MM.1S (cell line): ENCODE measurements around the gene PARD6B.

ENCODE experiments used
- DNase-seq: peaks from one replicate; pipeline ENCODE4 v3.0.0-alpha.2; 2015
- H2AFZ ChIP-seq: fragments of 300-600 bp; sonication (generic); 2 replicates; pipeline ENCODE4 v1.6.0; 2016; ENCODE audit warnings: antibody characterized with exemption, low read length
- H3F3A ChIP-seq: fragments of 300-600 bp; sonication (generic); 2 replicates; pipeline ENCODE4 v1.6.1; 2016; ENCODE audit warnings: mild to moderate bottlenecking, antibody characterized with exemption, low read length, moderate library complexity, mixed read lengths; ENCODE audit not compliant: insufficient read depth
- H3K27ac ChIP-seq: fragments of 300-600 bp; sonication (generic); 2 replicates; pipeline ENCODE4 v1.5.1; 2016; ENCODE audit warnings: mild to moderate bottlenecking, low read length
- H3K27me3 ChIP-seq: fragments of 300-600 bp; sonication (generic); replicated peaks from 2 replicates; pipeline ENCODE4 v1.6.0; 2016; ENCODE audit warnings: low read length; ENCODE audit not compliant: insufficient read depth
- H3K36me3 ChIP-seq: fragments of 300-600 bp; sonication (generic); replicated peaks from 2 replicates; pipeline ENCODE4 v1.6.1; 2016; ENCODE audit warnings: mild to moderate bottlenecking, low read length, mixed read lengths; ENCODE audit not compliant: insufficient read depth
- H3K4me1 ChIP-seq: fragments of 300-600 bp; sonication (generic); 2 replicates; pipeline ENCODE4 v1.6.1; 2016; ENCODE audit warnings: low read length, mixed read lengths
- H3K4me2 ChIP-seq: fragments of 300-600 bp; sonication (generic); 2 replicates; pipeline ENCODE4 v1.6.0; 2016; ENCODE audit warnings: low read depth, low read length
- H3K4me3 ChIP-seq: fragments of 300-600 bp; sonication (generic); 2 replicates; pipeline ENCODE4 v1.5.1; 2016; ENCODE audit warnings: low read length, mixed read lengths
- H3K79me2 ChIP-seq: fragments of 300-600 bp; sonication (generic); 2 replicates; pipeline ENCODE4 v1.6.1; 2016; ENCODE audit warnings: mixed run types, low read length, mixed read lengths
- H3K9ac ChIP-seq: fragments of 300-600 bp; sonication (generic); 2 replicates; pipeline ENCODE4 v1.6.1; 2016; ENCODE audit warnings: low read length, mixed read lengths
- H3K9me2 ChIP-seq: fragments of 300-600 bp; sonication (generic); replicated peaks from 2 replicates; pipeline ENCODE4 v1.6.1; 2016; ENCODE audit warnings: mild to moderate bottlenecking, low read length, mixed read lengths; ENCODE audit not compliant: insufficient read depth
- H3K9me3 ChIP-seq: fragments of 300-600 bp; sonication (generic); replicated peaks from 2 replicates; pipeline ENCODE4 v1.6.1; 2016; ENCODE audit warnings: mild to moderate bottlenecking, low read length, mixed read lengths; ENCODE audit not compliant: insufficient read depth
- H4K20me1 ChIP-seq: fragments of 300-600 bp; sonication (generic); 2 replicates; pipeline ENCODE4 v1.6.1; 2016; ENCODE audit warnings: mild to moderate bottlenecking, low read length, moderate library complexity, mixed read lengths; ENCODE audit not compliant: insufficient read depth
- EZH2 ChIP-seq: fragments of 300-600 bp; sonication (generic); optimal IDR thresholded peaks from 2 replicates; pipeline ENCODE3; 2017; ENCODE audit warnings: low read depth, mild to moderate bottlenecking, antibody characterized with exemption, low read length, mixed read lengths
- EZH2phosphoT487 ChIP-seq: fragments of 300-600 bp; sonication (generic); IDR thresholded peaks from 2 replicates; pipeline ENCODE4 v1.6.1; 2018; ENCODE audit warnings: antibody characterized with exemption, low read length
- TF ChIP-seq, protein P1 (sequence below): fragments of 300-600 bp; sonication (generic); IDR thresholded peaks from 2 replicates; pipeline ENCODE4 v1.5.1; 2016; ENCODE audit warnings: antibody characterized with exemption, low read length, mixed read lengths

The PARD6B gene

DNA sequence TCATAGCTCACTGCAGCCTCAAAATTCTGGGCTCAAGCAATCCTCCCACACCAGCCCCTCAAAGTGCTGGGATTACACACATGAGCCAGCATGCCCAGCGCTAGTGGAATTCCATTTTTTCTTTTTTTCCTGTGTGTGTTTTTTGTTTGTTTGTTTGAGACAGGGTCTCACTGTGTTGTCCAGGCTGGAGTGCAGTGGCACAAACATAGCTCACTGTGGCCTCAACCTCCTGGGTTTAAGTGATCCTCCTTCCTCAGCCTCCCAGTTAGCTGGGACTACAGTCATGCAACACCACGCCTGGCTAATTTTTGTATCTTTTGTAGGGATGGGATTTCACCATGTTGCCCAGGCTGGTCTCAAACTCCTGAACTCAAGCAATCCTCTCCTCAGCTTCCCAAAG, 14.1 kb upstream of the PARD6B start:
- Histone ChIP-seq H3K27me3 (no peaks in the 10 kb centered on the region), H3K4me2 (no peak overlapping the region), H4K20me1 (no peaks in the 10 kb centered on the region), H3K27ac (no peak overlapping the region), H3K9ac (no peak overlapping the region), H3K4me1 (no peaks in the 10 kb centered on the region), H3K9me3 (no peaks in the 10 kb centered on the region), H2AFZ (no peak overlapping the region), H3F3A (no peaks in the 10 kb centered on the region), H3K36me3 (no peaks in the 10 kb centered on the region), H3K79me2 (no peaks in the 10 kb centered on the region), H3K4me3 (no peak overlapping the region), H3K9me2 (no peaks in the 10 kb centered on the region)
- DNase-seq: no peak
- TF ChIP-seq EZH2phosphoT487 (no peak), EZH2 (no peak)
- TF ChIP-seq, protein P1, sequence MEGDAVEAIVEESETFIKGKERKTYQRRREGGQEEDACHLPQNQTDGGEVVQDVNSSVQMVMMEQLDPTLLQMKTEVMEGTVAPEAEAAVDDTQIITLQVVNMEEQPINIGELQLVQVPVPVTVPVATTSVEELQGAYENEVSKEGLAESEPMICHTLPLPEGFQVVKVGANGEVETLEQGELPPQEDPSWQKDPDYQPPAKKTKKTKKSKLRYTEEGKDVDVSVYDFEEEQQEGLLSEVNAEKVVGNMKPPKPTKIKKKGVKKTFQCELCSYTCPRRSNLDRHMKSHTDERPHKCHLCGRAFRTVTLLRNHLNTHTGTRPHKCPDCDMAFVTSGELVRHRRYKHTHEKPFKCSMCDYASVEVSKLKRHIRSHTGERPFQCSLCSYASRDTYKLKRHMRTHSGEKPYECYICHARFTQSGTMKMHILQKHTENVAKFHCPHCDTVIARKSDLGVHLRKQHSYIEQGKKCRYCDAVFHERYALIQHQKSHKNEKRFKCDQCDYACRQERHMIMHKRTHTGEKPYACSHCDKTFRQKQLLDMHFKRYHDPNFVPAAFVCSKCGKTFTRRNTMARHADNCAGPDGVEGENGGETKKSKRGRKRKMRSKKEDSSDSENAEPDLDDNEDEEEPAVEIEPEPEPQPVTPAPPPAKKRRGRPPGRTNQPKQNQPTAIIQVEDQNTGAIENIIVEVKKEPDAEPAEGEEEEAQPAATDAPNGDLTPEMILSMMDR: no peak

DNA sequence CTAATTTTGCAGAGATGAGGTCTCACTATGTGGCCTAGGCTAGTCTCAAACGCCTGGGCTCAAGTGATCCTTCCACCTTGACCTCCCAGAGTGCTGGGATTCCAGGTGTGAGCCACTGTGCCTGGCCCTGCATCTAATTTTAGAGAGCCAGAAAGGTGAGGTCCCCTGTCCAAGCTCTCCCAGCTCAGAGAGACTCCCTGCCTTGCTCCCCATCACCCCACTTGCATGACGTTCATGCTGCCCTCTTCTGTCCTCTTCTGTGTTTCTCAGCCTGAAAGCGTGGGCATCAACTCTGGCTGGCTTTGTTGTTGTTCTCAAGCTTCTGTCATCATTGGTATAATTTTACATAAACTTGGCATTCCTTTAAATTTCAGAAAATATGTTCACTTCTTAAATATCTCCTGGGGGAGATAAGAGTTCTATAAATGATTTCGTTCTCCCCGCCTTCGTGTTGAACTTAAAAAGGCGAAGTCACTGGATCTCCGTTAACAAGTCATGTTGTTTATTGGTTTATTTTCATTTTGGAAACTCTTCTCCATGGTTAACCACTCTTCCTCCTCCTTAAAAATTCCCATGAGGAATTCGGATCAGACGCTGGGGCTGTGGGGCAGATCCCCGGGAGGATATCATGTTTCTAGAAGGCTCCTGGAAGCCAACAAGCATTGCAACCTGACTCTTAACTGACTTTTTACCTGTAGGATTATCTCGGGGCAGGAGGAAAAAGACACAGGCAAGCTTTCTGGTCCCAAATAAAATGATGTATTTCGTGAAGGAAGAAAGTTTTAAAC, 13.2 kb upstream of the PARD6B start:
- no peaks in the 10 kb centered on the region for H3K79me2 ChIP-seq
- no peaks in the 10 kb centered on the region for H3K27me3 ChIP-seq
- H3K4me1 ChIP-seq: no peaks in the 10 kb centered on the region
- H3K9ac ChIP-seq: no peak overlapping the region
- H3K9me2 ChIP-seq: no peaks in the 10 kb centered on the region
- DNase-seq: no peak
- H3F3A ChIP-seq: no peaks in the 10 kb centered on the region
- no peaks in the 10 kb centered on the region for H4K20me1 ChIP-seq
- no peak overlapping the region for H2AFZ ChIP-seq
- TF ChIP-seq EZH2phosphoT487 (no peak), EZH2 (no peak)
- TF ChIP-seq, protein P1: no peak
- no peak overlapping the region for H3K4me3 ChIP-seq
- no peak overlapping the region for H3K4me2 ChIP-seq
- H3K36me3 ChIP-seq: no peaks in the 10 kb centered on the region
- no peak overlapping the region for H3K27ac ChIP-seq
- H3K9me3 ChIP-seq: no peaks in the 10 kb centered on the region

DNA sequence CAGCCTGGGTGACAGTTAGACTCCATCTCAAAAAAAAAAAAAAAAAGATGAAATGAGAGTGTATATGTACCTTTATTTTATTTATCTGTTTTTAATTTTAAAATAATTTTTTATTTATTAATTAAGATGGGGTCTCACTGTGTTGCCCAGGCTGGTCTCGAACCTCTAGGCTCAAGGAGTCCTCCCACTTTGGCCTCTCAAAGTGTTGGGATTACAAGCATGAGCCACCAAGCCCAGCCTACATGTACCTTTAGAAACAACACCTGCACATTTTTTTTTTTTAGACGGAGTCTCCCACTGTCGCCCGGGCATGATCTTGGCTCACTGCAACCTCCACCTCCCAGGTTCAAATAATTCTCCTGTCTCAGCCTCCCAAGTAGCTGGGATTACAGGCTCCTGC, 12.1 kb upstream of the PARD6B start:
- Histone ChIP-seq H3K4me1 (no peaks in the 10 kb centered on the region), H3K9me2 (no peaks in the 10 kb centered on the region), H3K36me3 (no peaks in the 10 kb centered on the region), H3K4me3 (no peak overlapping the region), H3K9ac (no peak overlapping the region), H3F3A (no peaks in the 10 kb centered on the region), H2AFZ (no peak overlapping the region), H3K79me2 (no peaks in the 10 kb centered on the region), H3K4me2 (no peak overlapping the region), H4K20me1 (no peaks in the 10 kb centered on the region), H3K27me3 (no peaks in the 10 kb centered on the region), H3K9me3 (no peaks in the 10 kb centered on the region), H3K27ac (no peak overlapping the region)
- TF ChIP-seq EZH2phosphoT487 (no peak), EZH2 (no peak)
- TF ChIP-seq, protein P1: no peak
- DNase-seq: no peak
